Ascending aorta (tissue), 2 donors: ENCODE measurements around the gene FAM43A. TPM values are rescaled to one million over a fixed set of nuclear protein-coding genes. Genes with fewer than 3 reads are reported as not detected.

Experiments
- DNase-seq, 2 donors: peaks; one replicate each; pipeline ENCODE4 v3.0.0-alpha.2; 2019; ENCODE audit warnings: low spot score in 2 of 2
- H3K27ac ChIP-seq, 2 donors: fragments of 200-600 bp; sonication (generic); one replicate each; pipeline ENCODE4 v1.5.1; 2016 to 2017; ENCODE audit warnings: mild to moderate bottlenecking in 1 of 2
- H3K27me3 ChIP-seq: fragments of 200-600 bp; sonication (generic); one replicate; pipeline ENCODE4 v1.5.1; 2017
- H3K36me3 ChIP-seq, 2 donors: fragments of 200-600 bp; sonication (generic); one replicate each; pipeline ENCODE4 v1.5.1; 2016
- H3K4me1 ChIP-seq, 2 donors: fragments of 200-600 bp; sonication (generic); one replicate each; pipeline ENCODE4 v1.5.1; 2016 to 2017; ENCODE audit warnings: mild to moderate bottlenecking in 1 of 2
- H3K4me3 ChIP-seq, 2 donors: fragments of 200-600 bp; sonication (generic); one replicate each; pipeline ENCODE4 v1.5.1; 2016 to 2017; ENCODE audit warnings: mild to moderate bottlenecking in 1 of 2
- H3K9me3 ChIP-seq, 2 donors: fragments of 200-600 bp; sonication (generic); one replicate each; pipeline ENCODE4 v1.5.1; 2016
- CTCF ChIP-seq, 3 experiments: fragments of 200-600 bp in 2 of 3; fragments of 450-650 bp in 1 of 3; sonication (generic) in 2 of 3; IDR thresholded peaks; one replicate each; pipeline ENCODE4 v1.5.1; 2016 to 2019; ENCODE audit warnings: antibody characterized with exemption in 3 of 3, mild to moderate bottlenecking in 1 of 3, moderate library complexity in 1 of 3
- intact Hi-C: fragments of 100-400 bp; cut with DNase I; formaldehyde crosslinking; loops from one replicate; pipeline ENCODE4 v1.15.1; 2023
- total RNA-seq: library from RNA; depleted of rRNA; stranded (reverse); fragments of >200 nt; gene quantifications from one replicate; pipeline ENCODE4 v1.1.0, GENCODE V29; 2016

Gene FAM43A
- total RNA-seq, 1 donor from 2014 or later: 53.9 TPM

GRCh38 chr3:194720048-194720447, 34.4 kb downstream of the FAM43A start:
- TF ChIP-seq CTCF (IDR thresholded peaks at IDR 0.05): no peak
- H3K4me1 ChIP-seq: no peaks in the 10 kb centered on the region

DNA sequence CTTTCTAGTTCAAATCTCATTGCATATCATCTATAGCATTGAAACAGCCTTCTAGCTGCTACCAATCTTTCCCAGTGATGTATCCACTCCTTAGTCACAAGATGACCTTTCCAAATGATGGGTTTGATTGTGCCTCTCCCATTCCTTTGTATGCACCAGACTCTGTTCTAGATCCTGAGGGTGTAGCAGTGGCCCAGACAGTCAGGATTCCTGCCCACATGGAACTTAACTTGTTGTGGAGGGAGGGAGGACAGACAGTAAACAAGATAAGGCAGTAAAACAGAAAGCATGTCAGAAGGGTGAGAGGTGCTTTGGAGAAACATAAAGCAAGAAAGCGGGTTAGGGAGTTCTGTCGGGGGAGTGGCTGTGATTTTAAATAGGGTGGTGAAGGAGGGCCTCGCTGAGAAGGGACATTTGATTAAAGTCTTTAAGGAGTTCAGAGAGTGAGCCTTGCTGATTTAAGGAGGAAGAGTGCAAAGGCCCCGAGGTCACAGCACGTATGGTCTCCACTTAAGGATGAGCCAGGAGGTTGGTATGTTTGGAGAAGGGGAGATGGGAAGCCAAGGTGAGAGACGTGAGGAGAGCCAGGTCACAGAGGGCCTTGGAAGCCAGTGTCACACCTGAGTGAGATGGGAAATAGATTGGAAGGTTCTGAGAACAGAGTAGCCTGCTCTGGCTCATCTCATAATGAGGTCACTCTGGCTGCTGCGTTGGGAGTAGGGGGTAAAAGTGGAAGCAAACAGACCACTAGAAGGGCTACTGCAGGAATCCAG, 38.3 kb downstream of the FAM43A start:
- TF ChIP-seq CTCF (IDR thresholded peaks at IDR 0.05): no peak
- DNase-seq: no peak
- intact Hi-C loops: no loop called here

More at GRCh38 chr3:194720048-194720447, 34.4 kb downstream of the FAM43A start:
- intact Hi-C loops: no loop called here
- H3K27ac ChIP-seq: no peak overlapping the region
- no peaks in the 10 kb centered on the region for H3K9me3 ChIP-seq
- H3K4me3 ChIP-seq: no peak overlapping the region
- H3K36me3 ChIP-seq: no peaks in the 10 kb centered on the region
- H3K27me3 ChIP-seq: no peaks in the 10 kb centered on the region
- no peak for DNase-seq

DNA sequence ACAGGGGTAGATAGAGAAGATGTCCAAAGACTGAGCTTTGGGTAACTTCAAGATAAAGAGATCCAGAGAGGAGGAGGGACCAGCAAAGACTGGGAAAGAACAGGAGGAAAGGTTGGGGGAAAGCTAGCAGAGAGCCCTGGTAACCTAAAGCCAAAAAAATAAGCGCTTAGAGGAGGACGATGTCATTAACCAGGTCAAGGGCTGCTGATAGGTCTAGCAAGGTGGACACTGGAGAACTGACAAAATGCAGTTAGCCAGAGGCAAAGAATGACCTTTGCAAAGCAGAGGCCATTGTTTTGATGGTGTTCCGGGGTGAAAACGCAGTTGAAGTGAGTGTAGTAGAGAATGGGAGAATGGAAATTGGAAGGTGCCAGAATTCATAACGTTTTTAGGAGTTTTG, 39.7 kb downstream of the FAM43A start:
- no peak for DNase-seq
- intact Hi-C loops: no loop called here
- Histone ChIP-seq H3K36me3 (no peaks in the 10 kb centered on the region), H3K27me3 (no peaks in the 10 kb centered on the region), H3K27ac (no peak overlapping the region), H3K4me3 (no peak overlapping the region), H3K9me3 (no peaks in the 10 kb centered on the region), H3K4me1 (no peaks in the 10 kb centered on the region)
- TF ChIP-seq CTCF (IDR thresholded peaks at IDR 0.05): no peak

More for the DNA sequence above, 38.3 kb downstream of the FAM43A start:
- no peaks in the 10 kb centered on the region for H3K4me1 ChIP-seq
- H3K4me3 ChIP-seq: no peak overlapping the region
- H3K27ac ChIP-seq: no peak overlapping the region
- no peaks in the 10 kb centered on the region for H3K9me3 ChIP-seq
- H3K36me3 ChIP-seq: no peaks in the 10 kb centered on the region
- H3K27me3 ChIP-seq: no peaks in the 10 kb centered on the region

- intact Hi-C loops: no loop called here
- Histone ChIP-seq H3K36me3 (no peaks in the 10 kb centered on the region), H3K9me3 (no peaks in the 10 kb centered on the region), H3K27ac (no peak overlapping the region), H3K4me1 (no peaks in the 10 kb centered on the region), H3K27me3 (no peaks in the 10 kb centered on the region), H3K4me3 (no peak overlapping the region)
- no peak for DNase-seq
- no peak for TF ChIP-seq CTCF (IDR thresholded peaks at IDR 0.05)
These were observed 41.9 kb downstream of the FAM43A start for GRCh38 chr3:194727435-194728128.

DNA sequence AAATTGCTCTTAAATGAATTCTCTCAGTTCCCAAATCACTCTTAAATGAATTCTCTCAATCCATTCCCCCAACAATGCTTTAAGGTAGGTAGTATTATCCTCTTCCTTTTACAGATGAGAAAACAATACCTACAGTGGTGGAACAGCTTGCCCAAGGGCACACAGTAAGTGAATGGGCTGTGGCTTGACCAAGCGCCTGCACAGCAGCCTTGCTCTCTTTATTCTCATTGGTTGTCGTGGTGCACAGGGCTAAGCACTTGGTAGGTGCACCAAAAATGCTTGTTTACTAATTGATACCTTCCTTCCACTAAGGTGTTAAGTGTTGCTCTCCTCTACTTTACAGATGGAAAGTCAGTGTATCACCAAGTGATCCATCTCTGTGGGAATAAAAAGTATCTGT, 43.3 kb downstream of the FAM43A start:
- no peaks in the 10 kb centered on the region for H3K27me3 ChIP-seq
- no peak for TF ChIP-seq CTCF (IDR thresholded peaks at IDR 0.05)
- intact Hi-C loops: no loop called here
- H3K36me3 ChIP-seq: no peaks in the 10 kb centered on the region
- H3K4me3 ChIP-seq: no peak overlapping the region
- no peak for DNase-seq
- no peaks in the 10 kb centered on the region for H3K9me3 ChIP-seq
- no peak overlapping the region for H3K27ac ChIP-seq
- H3K4me1 ChIP-seq: no peaks in the 10 kb centered on the region
